SK-MEL-5 (cell line): Measurements from ENCODE around the gene CAB39L. TPM values are rescaled to one million over a fixed set of nuclear protein-coding genes. Genes with fewer than 3 reads are reported as not detected.

Experiments used
- DNase-seq: peaks from one replicate; pipeline ENCODE4 v3.0.0-alpha.2; 2016; ENCODE audit warnings: low read depth, low spot score
- in situ Hi-C: cut with HindIII; loops from 2 replicates; pipeline ENCODE4 v1.10.0; 2016; ENCODE audit warnings: low sequenced_read_pairs, high pct_unique_total_duplicates, low pct_unique_long_range_greater_than_20kb
- total RNA-seq: library from RNA; depleted of rRNA; stranded (reverse); fragments of >200 nt; shearing (Covaris generic); gene quantifications from 2 replicates; pipeline ENCODE4 v1.2.3, GENCODE V29; 2014

CAB39L gene
- total RNA-seq, 1 experiment from 2014 or later = 16.9 TPM

GRCh38 chr13:49369866-49370265 lies 74.0 kb downstream of the CAB39L start:
- in situ Hi-C loops = no loop called here
- DNase-seq = no peak

DNA sequence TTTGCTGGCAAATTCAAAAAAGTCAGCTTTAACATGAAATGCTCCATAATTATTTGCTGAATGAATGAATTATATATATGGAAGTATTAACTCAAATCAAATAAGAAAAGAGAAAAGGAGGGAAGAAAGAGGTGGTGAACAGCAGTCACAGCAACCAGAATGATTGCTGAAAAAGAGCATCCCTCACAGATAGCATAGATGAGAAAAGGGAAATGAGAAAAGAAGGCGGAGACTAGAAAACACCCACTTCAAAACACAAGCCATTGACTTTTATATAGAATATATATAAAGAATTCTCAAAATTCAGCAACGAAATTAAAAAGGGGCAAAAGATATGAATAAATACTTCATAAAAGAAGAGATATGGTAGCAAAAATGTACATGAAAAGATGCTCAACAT lies 75.2 kb downstream of the CAB39L start:
- in situ Hi-C loops = no loop called here
- DNase-seq = no peak

- DNase-seq = no peak
These were observed 76.0 kb downstream of the CAB39L start for GRCh38 chr13:49367640-49368422.

GRCh38 chr13:49366841-49367240 lies 77.0 kb downstream of the CAB39L start:
- in situ Hi-C loops = no loop called here
- DNase-seq = no peak

More at GRCh38 chr13:49367640-49368422, 76.0 kb downstream of the CAB39L start:
- in situ Hi-C loops = no loop called here

- no peak for DNase-seq
- in situ Hi-C loops = no loop called here
These were observed 86.2 kb downstream of the CAB39L start for GRCh38 chr13:49357694-49358093.

DNA sequence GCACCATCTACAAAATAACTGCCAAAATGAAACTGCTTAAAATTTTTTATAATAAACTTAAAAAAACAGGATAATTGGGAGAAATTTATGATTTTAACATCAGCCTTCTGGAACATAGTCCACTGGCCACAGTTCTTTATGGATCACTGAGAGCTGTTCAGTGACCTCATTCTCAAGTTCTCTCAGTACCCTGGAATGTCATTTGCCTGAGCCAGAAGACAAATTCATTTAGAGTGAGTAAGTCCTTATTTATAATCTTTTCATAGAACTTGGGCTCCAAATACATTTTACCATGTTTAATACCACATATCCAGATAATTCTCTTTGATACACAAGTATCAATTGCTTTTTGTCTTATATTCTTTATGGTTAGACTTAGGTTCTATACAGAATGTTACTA lies 87.6 kb downstream of the CAB39L start:
- in situ Hi-C loops = no loop called here
- no peak for DNase-seq

GRCh38 chr13:49354719-49355118 lies 89.1 kb downstream of the CAB39L start:
- no peak for DNase-seq
- in situ Hi-C loops = no loop called here

DNA sequence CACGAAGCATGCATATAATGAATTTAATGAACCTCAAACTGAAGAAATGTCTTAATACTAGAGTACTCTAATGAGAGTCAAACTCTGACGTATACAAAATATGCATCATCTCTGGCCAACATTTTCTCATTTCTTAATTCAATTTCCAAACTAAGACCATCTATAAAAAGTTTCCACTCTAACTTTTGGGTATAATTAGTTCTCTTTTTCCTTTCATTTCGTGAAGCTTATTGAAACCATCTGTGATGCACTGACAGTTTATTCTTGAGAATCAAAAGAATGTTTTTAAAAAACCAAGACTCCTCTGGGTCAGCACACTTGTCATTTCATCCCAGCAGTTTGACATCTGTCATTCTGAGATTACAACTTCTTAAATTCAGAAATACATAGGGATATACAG lies 90.0 kb downstream of the CAB39L start:
- no peak for DNase-seq
- in situ Hi-C loops = no loop called here

GRCh38 chr13:49351871-49352270 lies 92.0 kb downstream of the CAB39L start:
- in situ Hi-C loops = no loop called here
- no peak for DNase-seq

DNA sequence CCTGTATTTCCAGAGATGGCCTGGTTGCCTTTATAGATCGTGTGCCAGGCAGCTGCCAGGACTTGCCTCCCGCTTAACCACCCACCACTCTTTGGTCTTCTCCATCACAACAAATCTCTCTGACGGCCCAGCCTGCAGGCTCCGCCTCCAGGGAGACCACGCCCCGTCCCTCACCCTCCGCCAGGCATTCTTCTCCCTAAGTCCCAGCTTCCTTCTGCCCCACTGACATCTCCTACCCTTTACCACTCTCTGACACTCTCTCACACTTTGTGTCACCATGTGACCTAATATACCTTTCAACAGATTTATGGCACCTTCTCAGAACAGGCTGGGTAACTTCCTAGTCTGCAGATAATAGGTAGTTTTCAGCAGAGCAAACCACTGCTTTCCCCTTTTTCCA lies 95.1 kb downstream of the CAB39L start:
- in situ Hi-C loops = no loop called here
- DNase-seq = no peak

GRCh38 chr13:49347650-49348385 lies 96.0 kb downstream of the CAB39L start:
- in situ Hi-C loops = no loop called here
- peak; percentile 71 for DNase-seq

- DNase-seq = no peak
- in situ Hi-C loops = no loop called here
These were observed 97.4 kb downstream of the CAB39L start for GRCh38 chr13:49346460-49346859.

DNA sequence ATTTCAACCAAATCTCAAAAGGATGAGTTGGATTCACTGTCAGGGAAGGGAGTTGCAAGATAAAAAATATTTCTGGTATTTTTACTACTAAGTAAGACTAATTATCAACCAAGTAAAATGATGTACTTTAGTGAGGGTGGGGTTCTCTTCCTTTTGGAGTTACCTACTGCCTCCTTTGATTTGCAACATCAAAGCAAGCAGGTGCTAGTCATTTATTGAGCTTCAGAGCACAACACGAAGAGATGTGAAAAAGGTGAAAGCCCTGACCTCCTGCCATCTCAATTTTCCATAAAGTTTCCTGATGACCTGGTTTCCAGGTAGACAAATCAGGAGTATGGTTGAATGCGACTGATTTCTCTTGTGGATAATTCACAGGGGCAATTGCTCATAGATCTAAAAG lies 100.1 kb downstream of the CAB39L start:
- no peak for DNase-seq
- in situ Hi-C loops = no loop called here

GRCh38 chr13:49343255-49343654 lies 100.6 kb downstream of the CAB39L start:
- DNase-seq = no peak
- in situ Hi-C loops = no loop called here

DNA sequence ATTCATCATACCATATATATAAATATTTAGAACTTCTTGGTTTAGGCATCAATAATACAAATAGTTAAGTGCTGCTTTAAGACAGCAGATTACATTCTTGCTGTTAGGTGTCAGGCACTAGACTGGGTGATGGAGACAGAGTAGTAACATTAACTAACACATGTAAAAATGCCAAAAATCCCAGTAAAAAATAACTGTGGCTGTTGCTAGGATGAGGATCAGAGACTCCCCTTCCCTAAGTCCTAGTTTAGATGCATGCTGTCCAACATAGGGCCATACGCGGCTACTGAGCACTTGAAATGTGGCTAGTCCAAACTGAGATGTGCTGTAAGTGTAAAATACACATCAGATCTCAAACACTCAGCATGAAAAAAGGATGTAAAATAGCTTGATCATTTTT lies 101.4 kb downstream of the CAB39L start:
- DNase-seq = no peak
- in situ Hi-C loops = no loop called here

GRCh38 chr13:49341941-49342340 lies 101.9 kb downstream of the CAB39L start:
- in situ Hi-C loops = no loop called here
- no peak for DNase-seq

GRCh38 chr13:49341517-49341916 lies 102.3 kb downstream of the CAB39L start:
- DNase-seq = no peak
- in situ Hi-C loops = no loop called here

- in situ Hi-C loops = no loop called here
- no peak for DNase-seq
These were observed 103.7 kb downstream of the CAB39L start for GRCh38 chr13:49340161-49340560.

- in situ Hi-C loops = no loop called here
- no peak for DNase-seq
These were observed 107.2 kb downstream of the CAB39L start for GRCh38 chr13:49336655-49337054.
